Fibroblast of lung (primary cell): ENCODE measurements around the gene MGAT5.
A peak's percentile ranks its signal among the peaks of the same experiment; 100 is the strongest.

Experiments
- CTCF ChIP-seq, 2 donors: IDR thresholded peaks in 1 of 2; conservative IDR thresholded peaks in 1 of 2; 1 replicate in 1 of 2; 2 replicates in 1 of 2; pipeline ENCODE4 v1.5.1; 2011 to 2012; ENCODE audit warnings: low read length in 2 of 2, control low read depth in 1 of 2, inconsistent platforms in 1 of 2, low read depth in 1 of 2, mild to moderate bottlenecking in 1 of 2
- EZH2 ChIP-seq: IDR thresholded peaks from 2 replicates; pipeline ENCODE4 v1.5.1; 2012; ENCODE audit warnings: low read length, control low read depth, mild to moderate bottlenecking; ENCODE audit errors: missing control alignments

GRCh38 chr2:134411828-134412638, 158.2 kb downstream of the MGAT5 start:
- TF ChIP-seq CTCF (conservative IDR thresholded peaks at IDR 0.05 in 1 of 2, IDR thresholded peaks at IDR 0.05 in 1 of 2; ENCODE audit: low read depth in 1 of 2, low read length in 2 of 2): peak; percentile 81 to 90
- no peak for TF ChIP-seq EZH2
